Testis (tissue), 3 donors: ENCODE data around the gene RPS18. TPM values are rescaled to one million over a fixed set of nuclear protein-coding genes. Genes with fewer than 3 reads are reported as not detected.

Experiments used
- DNase-seq: peaks from one replicate; pipeline ENCODE4 v3.0.0-alpha.2; 2019
- H3K27ac ChIP-seq, 2 donors: fragments of 200-600 bp; sonication (generic); one replicate each; pipeline ENCODE4 v1.5.1; 2019
- H3K27me3 ChIP-seq: fragments of 200-600 bp; sonication (generic); one replicate; pipeline ENCODE4 v1.5.1; 2019
- H3K36me3 ChIP-seq: fragments of 200-600 bp; sonication (generic); one replicate; pipeline ENCODE4 v1.5.1; 2017; ENCODE audit warnings: low read depth; ENCODE audit errors: missing control alignments
- H3K4me1 ChIP-seq: fragments of 200-600 bp; sonication (generic); one replicate; pipeline ENCODE4 v1.5.1; 2019
- H3K4me3 ChIP-seq, 2 donors: fragments of 200-600 bp; sonication (generic); one replicate each; pipeline ENCODE4 v1.5.1; 2017 to 2019
- H3K9me3 ChIP-seq: fragments of 200-600 bp; sonication (generic); one replicate; pipeline ENCODE4 v1.5.1; 2017
- POLR2A ChIP-seq: fragments of 450-650 bp; IDR thresholded peaks from one replicate; pipeline ENCODE4 v1.6.1; 2017; ENCODE audit warnings: antibody characterized with exemption, mild to moderate bottlenecking, moderate library complexity
- WGBS, 2 donors: methylation state at CpG; one replicate each; pipeline ENCODE4 v1.1.5; 2018; 5-methylcytosine and 5-hydroxymethylcytosine counted together
- intact Hi-C: fragments of 100-400 bp; cut with DNase I; formaldehyde crosslinking; loops from one replicate; pipeline ENCODE4 v1.15.1; 2023; ENCODE audit warnings: low total_unique reads
- polyA plus RNA-seq: library from polyadenylated mRNA; stranded (reverse); fragments of 350-450 nt; fragmentation: Illumina TruSeq; extraction: RNeasy Lipid Tissue Mini Kit (QIAGEN cat#74804); gene quantifications from one replicate; pipeline ENCODE4 v1.2.3, GENCODE V29; 2014; ENCODE audit warnings: low read depth, low replicate concordance; ENCODE audit not compliant: insufficient read depth
- total RNA-seq, 2 donors: library from RNA; depleted of rRNA; stranded (reverse); fragments of >200 nt; gene quantifications; one replicate each; pipeline ENCODE4 v1.2.3, GENCODE V29; 2016
- TF ChIP-seq, protein P1 (sequence below), 3 experiments: fragments of 450-650 bp in 2 of 3; fragments of 200-600 bp in 1 of 3; sonication (generic) in 1 of 3; IDR thresholded peaks; one replicate each; pipeline ENCODE4 v1.5.1; 2016 to 2019; ENCODE audit warnings: antibody characterized with exemption in 3 of 3, mild to moderate bottlenecking in 2 of 3, moderate library complexity in 1 of 3

RPS18 gene
- total and polyA plus RNA-seq, 3 donors from 2014 or later: 685 to 2,185 (median 1,953) TPM

DNA sequence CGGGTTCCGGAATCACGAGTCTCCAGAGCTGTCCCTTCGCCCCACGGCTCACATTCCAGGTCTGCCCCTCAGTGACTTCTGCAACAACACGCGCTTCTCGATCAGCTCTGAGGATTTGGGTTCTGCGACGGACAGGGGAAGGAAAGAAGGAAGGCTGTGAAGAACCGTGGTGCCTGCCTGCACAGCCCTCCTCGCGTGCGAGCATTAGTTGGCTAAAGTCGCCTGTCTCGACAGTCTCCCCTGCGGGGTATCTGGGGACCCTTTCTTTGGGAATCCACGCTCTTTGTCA is 23.3 kb upstream of the RPS18 start:
- Histone ChIP-seq H3K4me1 (peaks cover 21% of the 10 kb centered on the region), H3K27ac (peak overlapping the region; percentile 94 to 98), H3K9me3 (no peaks in the 10 kb centered on the region), H3K4me3 (peak overlapping the region; percentile 68 to 72), H3K27me3 (no peaks in the 10 kb centered on the region), H3K36me3 (no peaks in the 10 kb centered on the region)
- WGBS, 2 donors: 0% methylated on average over 18 of the region's 18 CpGs
- DNase-seq: no peak
- intact Hi-C loops: no loop called here
- TF ChIP-seq, protein P1, sequence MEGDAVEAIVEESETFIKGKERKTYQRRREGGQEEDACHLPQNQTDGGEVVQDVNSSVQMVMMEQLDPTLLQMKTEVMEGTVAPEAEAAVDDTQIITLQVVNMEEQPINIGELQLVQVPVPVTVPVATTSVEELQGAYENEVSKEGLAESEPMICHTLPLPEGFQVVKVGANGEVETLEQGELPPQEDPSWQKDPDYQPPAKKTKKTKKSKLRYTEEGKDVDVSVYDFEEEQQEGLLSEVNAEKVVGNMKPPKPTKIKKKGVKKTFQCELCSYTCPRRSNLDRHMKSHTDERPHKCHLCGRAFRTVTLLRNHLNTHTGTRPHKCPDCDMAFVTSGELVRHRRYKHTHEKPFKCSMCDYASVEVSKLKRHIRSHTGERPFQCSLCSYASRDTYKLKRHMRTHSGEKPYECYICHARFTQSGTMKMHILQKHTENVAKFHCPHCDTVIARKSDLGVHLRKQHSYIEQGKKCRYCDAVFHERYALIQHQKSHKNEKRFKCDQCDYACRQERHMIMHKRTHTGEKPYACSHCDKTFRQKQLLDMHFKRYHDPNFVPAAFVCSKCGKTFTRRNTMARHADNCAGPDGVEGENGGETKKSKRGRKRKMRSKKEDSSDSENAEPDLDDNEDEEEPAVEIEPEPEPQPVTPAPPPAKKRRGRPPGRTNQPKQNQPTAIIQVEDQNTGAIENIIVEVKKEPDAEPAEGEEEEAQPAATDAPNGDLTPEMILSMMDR (IDR thresholded peaks at IDR 0.05): no peak
- no peak for TF ChIP-seq POLR2A

DNA sequence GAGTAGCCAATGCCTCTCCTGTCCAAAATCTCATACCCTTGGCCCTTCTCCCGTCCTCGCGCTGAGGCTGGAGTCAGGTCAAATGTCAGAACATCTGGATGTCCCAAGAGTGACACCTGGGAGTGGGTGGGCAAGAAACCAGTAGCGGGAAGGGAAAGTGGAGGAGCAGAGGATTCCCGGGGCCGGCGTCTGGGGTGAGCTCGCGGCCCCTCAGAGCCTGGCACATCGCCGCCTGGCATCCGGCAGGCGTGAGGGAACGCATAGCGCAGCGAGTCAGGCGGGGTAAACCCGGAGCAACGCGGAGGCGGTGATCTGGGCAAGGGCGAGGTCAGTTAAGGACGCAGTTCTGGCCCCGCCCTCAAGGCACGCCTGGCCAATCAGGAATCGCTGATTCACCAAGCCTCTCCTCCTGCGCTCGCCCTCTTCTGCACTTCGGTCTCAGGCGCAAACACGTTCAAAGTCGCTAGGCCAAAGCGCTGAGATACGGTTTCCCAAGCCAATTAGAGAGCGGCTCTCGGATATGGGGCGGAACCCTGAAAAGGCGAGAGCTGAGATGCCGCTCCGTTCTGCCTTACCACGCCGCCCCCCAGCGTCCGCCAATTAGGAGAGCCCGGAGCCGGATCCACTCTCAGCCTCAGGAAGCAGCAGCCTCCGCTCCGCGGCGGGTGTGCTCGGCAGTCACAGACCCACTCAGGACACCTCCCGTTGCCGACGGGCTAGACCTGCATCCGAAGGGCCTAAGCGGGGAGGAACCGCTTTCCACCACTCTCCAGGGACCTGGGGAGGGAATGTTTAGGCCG is 22.7 kb upstream of the RPS18 start:
- DNase-seq: peak; percentile 99
- Histone ChIP-seq H3K9me3 (no peaks in the 10 kb centered on the region), H3K4me1 (peaks cover 21% of the 10 kb centered on the region), H3K4me3 (peak overlapping the region; percentile 68 to 72), H3K27ac (peak overlapping the region; percentile 94 to 98), H3K36me3 (no peaks in the 10 kb centered on the region), H3K27me3 (no peaks in the 10 kb centered on the region)
- intact Hi-C loops: no loop called here
- WGBS, 2 donors: 0 to 1% methylated on average over 48 to 58 of the region's 58 CpGs
- TF ChIP-seq POLR2A: no peak
- TF ChIP-seq, protein P1 (IDR thresholded peaks at IDR 0.05): peak in 1 of 3 experiments; percentile 14

DNA sequence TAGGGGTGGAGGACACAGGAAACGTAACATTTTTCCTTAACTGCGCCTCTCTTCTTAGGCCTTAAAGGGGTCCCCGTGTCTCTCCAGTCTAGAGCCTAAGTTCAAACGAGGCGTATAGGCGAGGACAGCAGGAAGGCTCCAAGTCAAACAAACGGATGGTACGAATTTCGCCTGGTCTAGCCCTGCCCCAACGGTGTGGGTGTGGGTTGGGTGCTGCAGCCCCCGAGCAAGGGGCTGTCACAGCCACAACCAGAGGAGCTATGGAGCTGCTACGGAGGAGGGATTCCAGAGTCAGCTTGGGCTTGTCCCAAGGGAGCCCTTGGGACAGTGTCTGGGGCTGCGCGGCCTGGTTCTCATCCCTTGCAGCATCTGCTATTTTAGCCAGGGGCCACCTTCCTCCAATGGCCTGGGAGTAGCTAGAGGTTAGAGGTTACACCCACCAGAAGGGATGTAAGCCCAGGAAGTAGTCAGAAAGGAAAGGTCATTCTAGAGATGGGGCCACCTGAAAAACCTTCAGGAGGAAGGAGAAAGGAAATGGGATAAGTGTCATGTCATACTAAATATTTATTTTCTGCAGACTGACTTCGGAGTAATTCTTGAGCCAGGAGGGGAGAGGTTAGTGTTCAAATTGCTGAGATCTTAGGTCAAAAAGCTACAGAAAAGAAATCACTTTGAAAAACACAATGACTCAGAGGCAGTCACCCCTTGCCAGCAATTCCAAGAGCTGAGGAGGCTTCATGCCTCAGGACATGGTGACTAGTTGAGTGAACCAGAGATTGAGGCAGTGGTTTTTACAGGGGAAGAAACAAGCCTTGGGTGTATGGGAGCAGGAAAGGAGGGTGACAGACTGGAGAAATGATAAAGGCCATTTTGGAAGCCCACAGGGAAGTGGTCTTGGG is 21.9 kb upstream of the RPS18 start:
- peak overlapping the region; percentile 68 to 72 for H3K4me3 ChIP-seq
- intact Hi-C loops: no loop called here
- peaks cover 21% of the 10 kb centered on the region for H3K4me1 ChIP-seq
- TF ChIP-seq, protein P1 (IDR thresholded peaks at IDR 0.05): no peak
- no peak for TF ChIP-seq POLR2A
- no peaks in the 10 kb centered on the region for H3K36me3 ChIP-seq
- DNase-seq: no peak
- no peaks in the 10 kb centered on the region for H3K27me3 ChIP-seq
- 6 to 19% methylated on average over 5 to 15 of the region's 15 CpGs for WGBS, 2 donors
- H3K27ac ChIP-seq: peak overlapping the region; percentile 94 to 98
- H3K9me3 ChIP-seq: no peaks in the 10 kb centered on the region

DNA sequence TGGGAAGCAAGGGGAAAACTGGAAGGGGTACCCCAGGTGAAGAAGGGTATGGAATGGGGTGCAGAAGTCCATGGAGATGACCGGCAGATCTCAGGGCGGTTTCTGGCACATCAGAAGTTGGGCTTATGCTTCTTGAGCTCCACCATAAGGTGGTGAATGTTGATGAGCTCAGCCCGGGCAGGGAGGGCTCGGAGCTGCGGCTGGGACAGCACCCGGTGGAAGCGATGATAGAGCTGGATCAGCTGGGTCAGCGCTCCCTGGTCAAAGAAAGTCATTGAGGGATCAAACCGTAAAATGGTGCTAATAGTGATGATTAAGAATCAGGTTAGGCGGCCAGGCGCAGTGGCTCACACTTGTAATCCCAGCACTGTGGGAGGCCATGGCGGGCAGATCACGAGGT is 21.1 kb upstream of the RPS18 start:
- 92 to 93% methylated on average over 13 of the region's 13 CpGs for WGBS, 2 donors
- peak overlapping the region in 1 of 2 donors; percentile 98 for H3K27ac ChIP-seq
- H3K36me3 ChIP-seq: no peaks in the 10 kb centered on the region
- DNase-seq: no peak
- no peaks in the 10 kb centered on the region for H3K9me3 ChIP-seq
- no peak overlapping the region for H3K4me3 ChIP-seq
- intact Hi-C loops: no loop called here
- TF ChIP-seq, protein P1 (IDR thresholded peaks at IDR 0.05): no peak
- no peak for TF ChIP-seq POLR2A
- no peaks in the 10 kb centered on the region for H3K27me3 ChIP-seq
- peaks cover 21% of the 10 kb centered on the region for H3K4me1 ChIP-seq
